Ureter (tissue), 1 donor: ENCODE measurements around the gene SPX. TPM values are rescaled to one million over a fixed set of nuclear protein-coding genes. Genes with fewer than 3 reads are reported as not detected.

Experiments
- DNase-seq: peaks from one replicate; pipeline ENCODE4 v3.0.0-alpha.2; 2020; ENCODE audit warnings: low spot score
- total RNA-seq: library from RNA; stranded (reverse); gene quantifications from one replicate; pipeline ENCODE4 v1.2.4, GENCODE V29; 2023
- donor health status: DM: yes; HTN: yes; CAD: no.

Gene SPX
- total RNA-seq, 1 donor from 2014 or later, result not detected

- DNase-seq, result no peak
Observed at GRCh38 chr12:21538061-21538653, 12.1 kb downstream of the SPX start.

GRCh38 chr12:21539797-21540196 is 13.7 kb downstream of the SPX start:
- DNase-seq, result no peak

- DNase-seq, result no peak
Observed at GRCh38 chr12:21541773-21542172, 15.7 kb downstream of the SPX start.

GRCh38 chr12:21542403-21542802 is 16.3 kb downstream of the SPX start:
- no peak for DNase-seq

- DNase-seq, result no peak
Observed at GRCh38 chr12:21543151-21543550, 17.1 kb downstream of the SPX start.

GRCh38 chr12:21545557-21545956 is 19.5 kb downstream of the SPX start:
- no peak for DNase-seq

GRCh38 chr12:21546716-21547115 is 20.6 kb downstream of the SPX start:
- DNase-seq, result no peak

GRCh38 chr12:21547437-21547836 is 21.3 kb downstream of the SPX start:
- DNase-seq, result no peak

GRCh38 chr12:21551841-21552465 is 25.9 kb downstream of the SPX start:
- DNase-seq, result no peak

GRCh38 chr12:21552635-21553328 is 26.7 kb downstream of the SPX start:
- no peak for DNase-seq

GRCh38 chr12:21553329-21553675 is 27.2 kb downstream of the SPX start:
- DNase-seq, result no peak

GRCh38 chr12:21558100-21558679 is 32.1 kb downstream of the SPX start:
- DNase-seq, result no peak

GRCh38 chr12:21559855-21560569 is 33.9 kb downstream of the SPX start:
- no peak for DNase-seq

GRCh38 chr12:21561158-21561557 is 35.1 kb downstream of the SPX start:
- no peak for DNase-seq

GRCh38 chr12:21562859-21563258 is 36.8 kb downstream of the SPX start:
- DNase-seq, result no peak

GRCh38 chr12:21566223-21566906 is 40.3 kb downstream of the SPX start:
- DNase-seq, result no peak

GRCh38 chr12:21566907-21567394 is 40.9 kb downstream of the SPX start:
- DNase-seq, result no peak

GRCh38 chr12:21568115-21568514 is 42.0 kb downstream of the SPX start:
- DNase-seq, result no peak

- DNase-seq, result no peak
Observed at GRCh38 chr12:21571046-21571445, 45.0 kb downstream of the SPX start.

- no peak for DNase-seq
Observed at GRCh38 chr12:21573733-21574358, 47.8 kb downstream of the SPX start.

- DNase-seq, result no peak
Observed at GRCh38 chr12:21576431-21576830, 50.3 kb downstream of the SPX start.
